ENCODE data around the gene PNMA8A.

Gene PNMA8A

DNA sequence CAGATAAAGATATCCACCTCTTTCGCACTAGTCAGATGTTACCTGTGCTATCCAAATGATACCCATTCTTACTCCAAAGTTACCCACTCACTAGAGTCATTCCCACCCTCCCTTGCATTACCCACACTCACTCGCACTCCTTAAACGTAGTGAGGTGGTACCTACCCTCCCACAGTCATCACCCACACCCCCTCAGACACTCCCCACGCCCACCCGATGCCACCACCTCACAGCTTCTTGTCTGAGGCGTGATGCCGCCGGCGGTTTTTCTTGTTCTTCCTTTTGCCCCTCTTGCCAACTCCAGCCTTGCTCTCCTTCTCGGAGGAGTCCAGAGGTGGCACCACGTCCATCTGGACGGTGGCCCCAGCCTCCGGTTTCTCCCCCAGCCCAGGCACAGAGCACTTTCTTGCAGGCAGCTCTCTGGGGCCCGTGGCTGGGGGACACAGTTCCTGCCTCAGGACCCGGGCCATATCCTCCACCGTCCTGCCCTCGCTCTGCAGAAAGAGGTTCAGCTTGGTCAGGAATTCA is 43.8 kb downstream of the PNMA8A start:
- no peak for DNase-seq (ENCODE audit: low read depth)
- no peak overlapping the region for H3K4me3 ChIP-seq (ENCODE audit: control insufficient read depth, low read depth, low read length)
- no peak for TF ChIP-seq CTCF (conservative IDR thresholded peaks at IDR 0.05; ENCODE audit: control insufficient read depth, insufficient read depth, low read depth, low read length)

DNA sequence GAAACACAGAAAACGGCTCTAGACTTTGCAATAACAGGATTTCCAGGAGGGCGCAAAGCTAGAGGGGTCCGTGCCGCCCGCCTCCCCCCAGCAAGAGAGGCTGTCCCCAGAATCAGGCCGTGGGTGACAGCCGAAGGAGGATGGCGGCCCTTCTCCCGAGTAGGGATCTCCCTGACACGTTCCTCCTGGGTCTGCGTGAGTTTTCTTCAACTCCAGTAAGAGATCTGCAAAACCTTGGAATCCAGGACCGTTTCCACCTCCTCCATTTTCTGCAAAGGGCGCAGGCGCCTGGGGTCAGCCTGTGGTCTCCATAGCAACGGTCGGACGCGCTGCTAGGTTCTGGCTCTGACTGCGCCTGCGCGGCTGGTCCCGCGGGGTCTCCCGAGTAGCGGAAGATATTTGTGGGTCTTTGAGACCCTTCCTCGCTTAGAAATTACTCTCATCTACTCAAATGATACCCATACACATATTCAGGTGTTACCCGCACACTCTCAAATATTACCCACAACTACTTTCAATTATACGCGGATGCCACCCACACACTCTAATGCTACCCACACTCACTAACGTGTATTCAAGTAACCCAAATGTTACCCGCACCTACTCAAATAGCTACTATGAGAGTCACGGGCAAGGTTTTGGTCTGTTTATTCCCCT is 44.7 kb downstream of the PNMA8A start:
- peak; percentile 78 for DNase-seq (ENCODE audit: low read depth)
- peak overlapping the region; percentile 58 for H3K4me3 ChIP-seq (ENCODE audit: control insufficient read depth, low read depth, low read length)
- no peak for TF ChIP-seq CTCF (conservative IDR thresholded peaks at IDR 0.05; ENCODE audit: control insufficient read depth, insufficient read depth, low read depth, low read length)

GRCh38 chr19:46426035-46426505 is 45.3 kb downstream of the PNMA8A start:
- peak overlapping the region; percentile 58 for H3K4me3 ChIP-seq (ENCODE audit: control insufficient read depth, low read depth, low read length)
- TF ChIP-seq CTCF (conservative IDR thresholded peaks at IDR 0.05; ENCODE audit: control insufficient read depth, insufficient read depth, low read depth, low read length) = no peak
- DNase-seq (ENCODE audit: low read depth) = peak; percentile 54

GRCh38 chr19:46423188-46423587 is 48.2 kb downstream of the PNMA8A start:
- TF ChIP-seq CTCF (conservative IDR thresholded peaks at IDR 0.05; ENCODE audit: control insufficient read depth, insufficient read depth, low read depth, low read length) = no peak
- no peak overlapping the region for H3K4me3 ChIP-seq (ENCODE audit: control insufficient read depth, low read depth, low read length)
- no peak for DNase-seq (ENCODE audit: low read depth)

- TF ChIP-seq CTCF (conservative IDR thresholded peaks at IDR 0.05; ENCODE audit: control insufficient read depth, insufficient read depth, low read depth, low read length) = no peak
- no peak overlapping the region for H3K4me3 ChIP-seq (ENCODE audit: control insufficient read depth, low read depth, low read length)
- no peak for DNase-seq (ENCODE audit: low read depth)
These were observed 49.0 kb downstream of the PNMA8A start for GRCh38 chr19:46422344-46422743.

- no peak overlapping the region for H3K4me3 ChIP-seq (ENCODE audit: control insufficient read depth, low read depth, low read length)
- DNase-seq (ENCODE audit: low read depth) = no peak
- no peak for TF ChIP-seq CTCF (conservative IDR thresholded peaks at IDR 0.05; ENCODE audit: control insufficient read depth, insufficient read depth, low read depth, low read length)
These were observed 51.3 kb downstream of the PNMA8A start for GRCh38 chr19:46420056-46420455.

Data from fibroblast of mammary gland (primary cell).